Activated T-cell treated with anti-CD3 and anti-CD28 coated beads, Interleukin-2, amount 50 U/mL, for 72 hours (primary cell): Measurements from ENCODE around the gene HOMER2. TPM values are rescaled to one million over a fixed set of nuclear protein-coding genes. Genes with fewer than 3 reads are reported as not detected.
A peak's percentile ranks its signal among the peaks of the same experiment; 100 is the strongest.

Source experiments
- ATAC-seq, 2 donors: fragments of 150-1000 bp; cut with Tn5 transposase; replicated peaks in 1 of 2; 2 replicates each; pipeline ENCODE4 v1.10.0; 2021; ENCODE audit warnings: moderate library complexity in 2 of 2, mild to moderate bottlenecking in 1 of 2
- DNase-seq, 2 donors: peaks; one replicate each; pipeline ENCODE4 v3.0.0; 2021 to 2022; ENCODE audit warnings: mixed read lengths in 1 of 2
- H3K27ac Mint-ChIP-seq: one replicate; pipeline ENCODE4 v1.8.0; 2022; ENCODE audit warnings: mild to moderate bottlenecking, moderate library complexity, mixed read lengths
- H3K27me3 Mint-ChIP-seq: one replicate; pipeline ENCODE4 v1.8.0; 2022; ENCODE audit warnings: low read depth, mixed read lengths
- H3K36me3 Mint-ChIP-seq, 2 donors: one replicate each; pipeline ENCODE4 v1.8.0; 2022; ENCODE audit warnings: mixed read lengths in 2 of 2, mild to moderate bottlenecking in 1 of 2; ENCODE audit not compliant: insufficient read depth in 2 of 2
- H3K4me1 Mint-ChIP-seq: one replicate; pipeline ENCODE4 v1.8.0; 2022; ENCODE audit warnings: low read depth, mixed read lengths
- H3K4me3 Mint-ChIP-seq, 2 donors: one replicate each; pipeline ENCODE4 v1.8.0; 2022; ENCODE audit warnings: mild to moderate bottlenecking in 2 of 2, mixed read lengths in 2 of 2, moderate library complexity in 2 of 2
- H3K9me3 Mint-ChIP-seq, 2 donors: one replicate each; pipeline ENCODE4 v1.8.0; 2022; ENCODE audit warnings: mixed read lengths in 2 of 2
- total RNA-seq, 2 donors: library from RNA; stranded (reverse); gene quantifications; one replicate each; pipeline ENCODE4 v1.2.3, GENCODE V29; 2022

Gene HOMER2
- total RNA-seq, 2 donors from 2014 or later = 9.6 to 10.9 TPM

DNA sequence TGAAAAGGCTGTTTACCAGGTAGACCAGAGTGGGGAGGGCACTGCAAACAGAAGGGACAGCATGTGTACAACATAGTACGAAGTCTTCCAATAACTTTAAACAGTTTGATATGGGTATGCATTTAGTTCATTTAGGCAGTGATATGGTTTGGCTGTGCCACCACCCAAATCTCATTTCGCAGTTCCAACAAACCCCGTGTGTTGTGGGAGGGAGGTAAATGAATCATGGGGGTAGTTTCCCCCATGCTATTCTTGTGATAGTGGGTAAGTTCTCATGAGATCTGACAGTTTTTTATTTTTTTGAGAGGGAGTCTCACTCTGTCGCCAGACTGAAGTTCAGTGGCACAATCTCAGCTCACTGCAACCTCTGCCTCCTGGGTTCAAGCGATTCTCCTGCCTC lies 25.9 kb upstream of the HOMER2 start:
- Mint-ChIP-seq H3K27ac (no peak overlapping the region), H3K9me3 (no peaks in the 10 kb centered on the region), H3K27me3 (no peaks in the 10 kb centered on the region), H3K4me3 (no peak overlapping the region), H3K36me3 (peaks cover 0 to 2% of the 10 kb centered on the region in 2 donors), H3K4me1 (peaks cover 15% of the 10 kb centered on the region)
- DNase-seq = peak; percentile 10 to 22
- ATAC-seq = peak; percentile 41 to 74

DNA sequence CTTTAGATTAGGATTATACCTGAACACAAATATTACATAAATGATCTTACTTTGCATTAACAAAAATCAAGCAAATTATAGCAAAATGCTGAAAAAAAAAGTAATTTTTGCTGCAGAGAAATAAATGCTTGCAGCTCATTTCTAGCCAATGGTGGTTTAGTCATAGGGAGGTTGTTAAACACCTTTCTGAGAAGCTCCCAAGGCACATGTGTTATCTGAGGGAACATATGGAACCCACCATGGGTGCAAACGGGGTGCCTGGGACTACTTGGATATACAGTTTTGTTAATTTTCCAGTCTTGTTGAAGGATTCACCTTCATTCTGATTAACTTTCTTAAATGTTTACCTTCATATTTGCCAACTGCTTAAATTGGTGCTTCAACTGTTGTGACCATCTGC lies 24.6 kb upstream of the HOMER2 start:
- Mint-ChIP-seq H3K27me3 (no peaks in the 10 kb centered on the region), H3K4me3 (no peak overlapping the region), H3K9me3 (no peaks in the 10 kb centered on the region), H3K4me1 (peaks cover 15% of the 10 kb centered on the region), H3K36me3 (peaks cover 0 to 2% of the 10 kb centered on the region in 2 donors), H3K27ac (no peak overlapping the region)
- ATAC-seq (no peak), DNase-seq (no peak)

DNA sequence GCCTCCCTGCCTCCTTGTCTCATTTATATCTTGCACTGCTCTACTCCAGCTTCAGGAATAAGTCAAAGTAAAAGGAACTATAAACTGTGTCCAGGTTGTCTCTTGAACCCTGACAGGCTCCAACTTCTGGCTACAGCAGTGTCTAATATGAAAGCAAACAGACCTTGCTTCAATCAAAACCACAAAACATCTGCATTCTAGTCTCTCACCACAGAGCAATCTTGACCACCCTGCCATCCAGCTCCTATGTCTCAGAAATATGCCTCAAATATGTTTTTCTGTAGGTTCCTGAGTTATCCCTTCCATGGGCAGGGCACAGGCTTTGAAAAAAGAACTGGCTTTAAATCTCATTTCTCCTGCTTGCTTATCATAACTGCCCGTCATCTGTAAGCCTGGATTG lies 20.5 kb upstream of the HOMER2 start:
- H3K36me3 Mint-ChIP-seq = peaks cover 0 to 2% of the 10 kb centered on the region in 2 donors
- no peak overlapping the region for H3K27ac Mint-ChIP-seq
- ATAC-seq (no peak), DNase-seq (no peak)
- H3K27me3 Mint-ChIP-seq = peaks cover 8% of the 10 kb centered on the region
- H3K9me3 Mint-ChIP-seq = no peaks in the 10 kb centered on the region
- H3K4me1 Mint-ChIP-seq = peaks cover 5% of the 10 kb centered on the region
- H3K4me3 Mint-ChIP-seq = no peak overlapping the region

DNA sequence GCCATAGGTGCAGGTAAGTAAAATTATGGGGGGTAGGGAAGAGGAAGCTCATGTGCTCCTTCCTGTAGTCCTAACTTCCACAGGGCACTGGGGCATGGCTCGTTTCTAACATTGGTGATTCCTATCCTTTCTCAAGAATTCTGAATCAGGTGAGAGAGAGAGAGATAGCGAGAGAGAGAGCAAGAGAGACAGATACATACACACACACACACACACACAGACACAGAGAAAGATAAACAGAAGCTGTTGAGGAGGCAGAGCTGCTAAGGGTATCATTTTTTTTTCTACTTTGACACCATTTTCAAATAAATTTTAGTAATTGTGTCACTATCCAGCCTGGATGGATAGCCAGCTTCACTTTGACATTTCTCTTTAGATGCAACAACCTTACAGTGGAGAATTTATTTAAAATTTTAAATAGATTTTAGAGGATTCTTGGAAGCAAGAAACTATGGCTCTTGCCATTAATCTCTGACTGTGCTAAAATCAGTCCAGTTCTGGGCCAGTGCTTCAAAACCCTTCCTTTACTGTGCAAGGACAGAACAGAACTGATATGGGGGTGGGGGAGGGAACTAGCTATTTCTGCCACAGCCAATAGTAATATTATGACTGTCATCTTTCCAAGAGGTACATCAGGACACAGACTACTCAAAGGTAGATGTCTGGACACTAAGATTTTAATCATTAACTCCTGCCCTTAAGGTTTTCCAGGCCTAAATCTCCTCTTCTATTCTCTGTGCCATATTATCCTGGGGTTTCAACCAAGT lies 18.9 kb upstream of the HOMER2 start:
- no peak overlapping the region for H3K4me3 Mint-ChIP-seq
- no peaks in the 10 kb centered on the region for H3K36me3 Mint-ChIP-seq
- H3K9me3 Mint-ChIP-seq = no peaks in the 10 kb centered on the region
- DNase-seq (no peak), ATAC-seq (no peak)
- H3K27ac Mint-ChIP-seq = no peak overlapping the region
- H3K4me1 Mint-ChIP-seq = peaks cover 11% of the 10 kb centered on the region
- H3K27me3 Mint-ChIP-seq = peaks cover 8% of the 10 kb centered on the region

DNA sequence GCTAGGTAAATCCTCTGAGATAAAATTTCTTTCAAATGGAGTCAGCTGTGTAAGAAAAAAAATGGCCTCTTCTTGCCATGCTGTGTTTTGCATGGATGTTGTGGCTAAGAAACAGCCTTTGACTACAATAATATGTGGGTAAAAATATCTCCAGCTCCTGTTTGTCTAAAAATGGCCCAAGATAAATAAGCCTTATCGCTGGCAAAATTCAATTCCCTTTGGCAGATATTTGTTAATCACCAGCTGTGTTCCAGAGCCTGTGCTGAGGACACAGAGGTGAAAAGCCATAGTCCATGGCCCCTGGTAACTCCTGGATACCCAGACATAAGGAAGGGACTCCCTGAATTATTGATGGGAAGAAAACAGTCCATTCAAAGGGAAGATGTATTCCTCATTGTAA lies 18.2 kb upstream of the HOMER2 start:
- H3K36me3 Mint-ChIP-seq = no peaks in the 10 kb centered on the region
- DNase-seq (no peak), ATAC-seq (no peak)
- peaks cover 8% of the 10 kb centered on the region for H3K27me3 Mint-ChIP-seq
- H3K9me3 Mint-ChIP-seq = no peaks in the 10 kb centered on the region
- no peak overlapping the region for H3K4me3 Mint-ChIP-seq
- H3K4me1 Mint-ChIP-seq = peaks cover 17% of the 10 kb centered on the region
- H3K27ac Mint-ChIP-seq = no peak overlapping the region

DNA sequence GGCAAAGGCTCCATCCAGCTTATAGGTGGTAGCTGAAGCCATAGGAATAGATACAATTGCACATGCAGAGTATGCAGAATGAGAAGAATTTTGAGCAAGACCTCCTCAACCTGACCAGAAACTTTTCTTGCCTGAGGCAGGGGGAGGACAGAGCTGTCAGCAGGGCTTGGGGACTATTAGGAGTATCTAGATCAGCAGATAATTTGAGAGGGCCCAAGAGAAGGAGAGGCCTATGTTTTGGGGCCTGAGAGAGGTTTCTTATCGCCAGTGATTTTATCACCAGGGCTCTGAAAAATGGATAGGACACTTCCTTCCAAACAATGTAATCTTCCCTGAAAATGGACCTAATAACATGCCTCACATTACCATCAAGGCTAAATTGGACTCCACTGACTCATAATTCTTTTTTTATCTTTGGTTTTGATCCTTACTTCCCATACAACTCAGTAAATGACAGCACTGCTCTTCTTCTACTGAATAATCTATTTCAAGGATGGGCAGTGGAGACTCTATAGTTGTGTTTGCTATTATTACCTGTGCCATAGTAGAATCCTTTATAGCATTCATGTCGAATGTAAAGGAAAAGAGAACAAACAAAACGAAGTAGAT lies 17.7 kb upstream of the HOMER2 start:
- H3K27ac Mint-ChIP-seq = no peak overlapping the region
- H3K36me3 Mint-ChIP-seq = no peaks in the 10 kb centered on the region
- no peak overlapping the region for H3K4me3 Mint-ChIP-seq
- DNase-seq (no peak), ATAC-seq (no peak)
- peaks cover 17% of the 10 kb centered on the region for H3K4me1 Mint-ChIP-seq
- no peaks in the 10 kb centered on the region for H3K9me3 Mint-ChIP-seq
- peaks cover 8% of the 10 kb centered on the region for H3K27me3 Mint-ChIP-seq

DNA sequence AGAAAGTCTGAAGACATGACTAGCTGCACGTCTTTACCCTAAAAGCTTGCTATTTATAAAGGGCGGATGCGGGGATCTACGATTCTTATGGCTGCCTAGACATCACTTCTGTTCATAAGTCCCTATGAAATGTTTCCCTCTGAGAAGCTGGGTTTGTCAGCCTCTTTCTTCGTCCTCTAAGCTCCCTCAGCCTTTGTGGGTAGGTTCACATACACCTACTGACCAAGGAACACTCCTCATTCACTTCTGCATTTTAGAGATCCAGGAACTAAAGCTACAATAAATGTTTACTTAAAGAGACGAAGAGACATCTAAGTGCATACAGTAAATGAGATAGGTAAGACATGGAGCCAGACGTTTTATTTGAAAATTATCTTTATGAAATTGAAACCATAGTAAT lies 16.8 kb upstream of the HOMER2 start:
- peaks cover 17% of the 10 kb centered on the region for H3K4me1 Mint-ChIP-seq
- H3K9me3 Mint-ChIP-seq = no peaks in the 10 kb centered on the region
- no peak overlapping the region for H3K4me3 Mint-ChIP-seq
- H3K27me3 Mint-ChIP-seq = peaks cover 8% of the 10 kb centered on the region
- no peak overlapping the region for H3K27ac Mint-ChIP-seq
- DNase-seq = no peak
- H3K36me3 Mint-ChIP-seq = no peaks in the 10 kb centered on the region
- ATAC-seq = no peak

DNA sequence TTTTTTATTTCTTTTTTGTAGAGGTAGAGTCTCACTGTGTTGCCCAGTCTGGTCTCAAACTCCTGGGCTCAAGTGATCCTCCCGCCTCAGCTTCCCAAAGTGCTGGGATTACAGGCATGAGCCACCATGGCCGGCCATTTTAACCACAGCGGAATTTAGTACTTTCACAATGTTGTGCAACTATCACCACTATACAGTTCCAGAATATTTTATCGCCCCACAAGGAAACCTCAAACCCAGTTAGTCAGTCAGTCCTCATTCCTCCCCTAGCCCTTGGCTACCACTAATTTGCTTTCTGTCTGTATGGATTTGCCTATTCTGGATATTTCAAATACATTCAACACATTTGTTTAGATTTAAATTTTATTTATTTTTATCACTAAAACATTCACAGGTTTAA lies 15.5 kb upstream of the HOMER2 start:
- no peak overlapping the region for H3K27ac Mint-ChIP-seq
- ATAC-seq (no peak), DNase-seq (no peak)
- H3K4me3 Mint-ChIP-seq = no peak overlapping the region
- H3K4me1 Mint-ChIP-seq = peaks cover 17% of the 10 kb centered on the region
- H3K36me3 Mint-ChIP-seq = no peaks in the 10 kb centered on the region
- no peaks in the 10 kb centered on the region for H3K9me3 Mint-ChIP-seq
- H3K27me3 Mint-ChIP-seq = peaks cover 8% of the 10 kb centered on the region

DNA sequence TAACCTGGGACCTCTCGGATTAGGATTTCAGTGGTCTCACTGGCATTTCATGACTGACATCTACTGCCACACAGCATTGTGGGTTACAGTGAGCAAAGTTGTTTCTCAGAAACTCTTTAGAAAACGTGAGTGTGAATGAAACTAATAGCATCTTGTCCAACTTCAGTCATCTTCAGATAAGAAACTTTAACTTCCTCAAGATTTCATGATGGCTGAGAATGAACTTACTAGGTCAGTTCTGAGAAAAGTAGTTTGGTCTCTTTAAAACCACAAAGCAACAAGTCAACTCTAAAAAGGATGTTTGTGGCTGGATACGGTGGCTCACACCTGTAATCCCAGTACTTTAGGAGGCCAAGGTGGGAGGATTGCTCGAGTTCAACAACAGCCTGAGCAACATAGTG lies 14.2 kb upstream of the HOMER2 start:
- no peaks in the 10 kb centered on the region for H3K9me3 Mint-ChIP-seq
- peaks cover 8% of the 10 kb centered on the region for H3K27me3 Mint-ChIP-seq
- H3K36me3 Mint-ChIP-seq = no peaks in the 10 kb centered on the region
- ATAC-seq = peak; percentile 92 to 94
- H3K4me1 Mint-ChIP-seq = peaks cover 17% of the 10 kb centered on the region
- H3K4me3 Mint-ChIP-seq = no peak overlapping the region
- H3K27ac Mint-ChIP-seq = peak overlapping the region; percentile 23
- peak; percentile 48 to 55 for DNase-seq

DNA sequence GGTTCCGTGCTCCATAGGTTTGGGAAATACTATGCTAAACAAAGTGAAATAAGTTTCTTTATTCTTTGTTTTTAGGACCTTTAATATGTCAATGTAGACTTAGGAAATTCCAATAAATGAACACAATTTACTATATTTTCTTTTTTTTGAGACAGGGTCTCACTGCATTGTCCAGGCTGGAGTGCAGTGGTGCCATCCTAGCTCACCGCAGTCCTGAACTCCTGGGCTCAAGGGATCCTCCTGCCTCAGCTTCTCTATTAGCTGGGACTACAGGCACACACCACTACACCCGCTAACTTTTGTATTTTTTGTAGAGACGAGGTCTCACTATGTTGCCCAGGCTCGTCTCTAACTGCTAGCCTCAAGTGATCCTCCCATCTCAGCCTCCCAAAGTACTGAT lies 12.4 kb upstream of the HOMER2 start:
- H3K9me3 Mint-ChIP-seq = no peaks in the 10 kb centered on the region
- no peaks in the 10 kb centered on the region for H3K36me3 Mint-ChIP-seq
- DNase-seq (no peak), ATAC-seq (no peak)
- H3K4me1 Mint-ChIP-seq = peaks cover 17% of the 10 kb centered on the region
- no peak overlapping the region for H3K4me3 Mint-ChIP-seq
- H3K27me3 Mint-ChIP-seq = peaks cover 8% of the 10 kb centered on the region
- H3K27ac Mint-ChIP-seq = no peak overlapping the region

DNA sequence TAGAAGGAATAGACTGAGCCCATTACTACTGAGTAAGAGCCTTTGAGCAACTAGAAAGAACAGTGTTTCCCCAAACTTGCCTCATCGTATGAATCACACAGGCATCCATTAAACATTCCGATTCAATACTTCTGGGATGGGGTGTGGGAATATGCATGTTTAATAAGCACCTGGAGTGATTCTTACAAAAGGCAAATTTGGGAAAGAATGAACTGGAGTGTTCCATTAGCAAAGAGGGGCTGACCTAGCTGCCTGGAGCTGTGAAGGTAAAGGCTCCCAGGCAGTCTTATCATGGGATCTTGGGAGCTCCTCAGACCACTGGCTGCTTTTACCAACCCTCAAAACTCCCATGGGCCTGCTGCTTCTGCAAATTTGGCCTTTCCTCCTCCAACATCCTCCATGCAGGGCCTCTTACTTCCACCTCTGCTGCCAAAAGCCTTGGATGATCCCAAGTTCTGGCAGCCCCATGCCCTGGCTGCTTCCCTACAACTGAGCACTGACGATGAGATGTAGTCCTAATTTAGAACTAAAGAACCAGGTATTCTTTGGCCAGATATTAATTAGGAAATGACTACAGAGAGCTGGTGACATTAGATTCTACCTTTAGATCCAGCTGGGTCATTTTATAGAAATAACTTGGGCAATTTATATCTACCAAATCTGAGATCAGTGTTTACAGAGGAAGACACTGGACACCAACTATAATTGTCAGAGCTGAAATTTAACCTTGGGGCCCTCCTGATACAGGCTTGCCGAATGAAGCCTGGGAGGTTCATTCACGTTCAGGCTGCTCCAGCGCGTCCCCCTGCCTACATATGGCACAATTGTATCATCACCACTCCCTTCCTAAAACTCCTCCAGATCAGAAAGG lies 11.2 kb upstream of the HOMER2 start:
- H3K4me1 Mint-ChIP-seq = peaks cover 17% of the 10 kb centered on the region
- DNase-seq (no peak), ATAC-seq (no peak)
- no peaks in the 10 kb centered on the region for H3K9me3 Mint-ChIP-seq
- H3K27ac Mint-ChIP-seq = no peak overlapping the region
- no peak overlapping the region for H3K4me3 Mint-ChIP-seq
- no peaks in the 10 kb centered on the region for H3K36me3 Mint-ChIP-seq
- peaks cover 6% of the 10 kb centered on the region for H3K27me3 Mint-ChIP-seq

DNA sequence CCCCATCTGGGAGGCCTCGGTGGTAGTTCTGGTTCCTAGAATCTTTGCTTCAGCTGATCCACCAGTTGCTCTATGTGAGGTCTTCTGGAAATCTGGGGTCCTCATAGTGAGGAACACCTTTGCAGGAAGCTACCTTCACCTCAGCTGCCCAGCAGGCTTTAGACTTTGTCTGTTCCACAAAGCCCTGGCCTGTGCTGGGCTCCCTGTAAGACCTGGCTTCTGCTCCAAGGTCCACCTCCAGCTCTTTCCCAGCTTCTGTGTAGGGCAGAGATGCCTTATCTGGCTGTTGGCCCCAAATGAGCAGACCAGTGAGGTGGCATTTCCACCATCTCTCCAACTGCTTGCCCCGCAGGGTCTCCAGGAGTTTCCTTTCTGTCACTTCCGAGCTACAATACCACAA lies 8.2 kb upstream of the HOMER2 start:
- ATAC-seq (no peak), DNase-seq (no peak)
- Mint-ChIP-seq H3K9me3 (no peaks in the 10 kb centered on the region), H3K27me3 (peaks cover 4% of the 10 kb centered on the region), H3K27ac (no peak overlapping the region), H3K36me3 (no peaks in the 10 kb centered on the region), H3K4me3 (no peak overlapping the region), H3K4me1 (no peaks in the 10 kb centered on the region)

DNA sequence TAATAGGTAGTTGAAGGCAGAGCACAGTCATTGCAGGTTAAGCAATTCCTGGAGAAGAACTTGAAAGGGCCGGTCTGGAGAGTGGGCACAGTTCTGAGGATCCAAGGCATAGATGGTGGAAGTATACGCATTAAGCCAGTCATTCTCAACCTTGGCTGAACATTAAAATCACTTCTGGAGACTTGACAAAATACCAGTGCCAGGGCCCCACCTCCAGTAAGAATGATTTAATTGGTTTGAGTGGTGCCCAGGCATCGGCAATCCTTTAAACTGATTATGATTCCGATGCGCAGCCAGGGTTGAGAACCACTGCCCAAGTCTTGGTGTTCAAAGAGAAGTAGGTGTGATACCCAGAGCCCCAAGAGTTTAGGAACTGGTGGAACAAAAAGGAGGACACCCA lies 6.9 kb upstream of the HOMER2 start:
- H3K4me3 Mint-ChIP-seq = no peak overlapping the region
- H3K36me3 Mint-ChIP-seq = no peaks in the 10 kb centered on the region
- no peak for DNase-seq
- H3K27ac Mint-ChIP-seq = no peak overlapping the region
- peaks cover 4% of the 10 kb centered on the region for H3K27me3 Mint-ChIP-seq
- no peaks in the 10 kb centered on the region for H3K4me1 Mint-ChIP-seq
- ATAC-seq = no peak
- H3K9me3 Mint-ChIP-seq = no peaks in the 10 kb centered on the region
